Smooth muscle cell (in vitro differentiated cells): ENCODE data around the gene CCL2. TPM values are rescaled to one million over a fixed set of nuclear protein-coding genes. Genes with fewer than 3 reads are reported as not detected.
"Not testable (repeated sequence)": the region's sequence is repeated elsewhere in the genome, so short reads cannot be mapped to it uniquely, and the experiment has no call there.

Experiments used
- DNase-seq: peaks from one replicate; lab custom pipeline; 2025; ENCODE audit not compliant: unreplicated experiment; lab: John Stamatoyannopoulos, UW
- H2AFZ ChIP-seq: fragments of 200-600 bp; sonication (generic); 2 replicates; pipeline ENCODE4 v1.6.0; 2016; ENCODE audit warnings: antibody characterized with exemption, low read depth, mild to moderate bottlenecking
- H3F3A ChIP-seq: fragments of 200-600 bp; sonication (generic); 2 replicates; pipeline ENCODE4 v1.6.0; 2017; ENCODE audit warnings: antibody characterized with exemption, low read depth
- H3K27ac ChIP-seq: fragments of 200-600 bp; sonication (generic); 2 replicates; pipeline ENCODE4 v1.5.1; 2016; ENCODE audit warnings: low read depth, mild to moderate bottlenecking
- H3K27me3 ChIP-seq: fragments of 200-600 bp; sonication (generic); 2 replicates; pipeline ENCODE4 v1.6.1; 2016; ENCODE audit warnings: low read depth, mild to moderate bottlenecking
- H3K36me3 ChIP-seq: fragments of 200-600 bp; sonication (generic); 2 replicates; pipeline ENCODE4 v1.5.1; 2016; ENCODE audit warnings: low read depth
- H3K4me1 ChIP-seq: fragments of 200-600 bp; sonication (generic); 2 replicates; pipeline ENCODE4 v1.5.1; 2016; ENCODE audit warnings: low read depth
- H3K4me2 ChIP-seq: fragments of 200-600 bp; sonication (generic); 2 replicates; pipeline ENCODE4 v1.6.0; 2016; ENCODE audit warnings: mild to moderate bottlenecking
- H3K4me3 ChIP-seq: fragments of 200-600 bp; sonication (generic); 2 replicates; pipeline ENCODE4 v1.5.1; 2016; ENCODE audit warnings: mild to moderate bottlenecking
- H3K79me2 ChIP-seq: fragments of 200-600 bp; sonication (generic); 2 replicates; pipeline ENCODE4 v1.6.0; 2016; ENCODE audit warnings: low read depth, mild to moderate bottlenecking
- H3K9ac ChIP-seq: fragments of 200-600 bp; sonication (generic); 2 replicates; pipeline ENCODE4 v1.6.0; 2016; ENCODE audit warnings: low read depth
- H3K9me3 ChIP-seq: fragments of 200-600 bp; sonication (generic); replicated peaks from 2 replicates; pipeline ENCODE4 v1.5.1; 2016; ENCODE audit warnings: low read depth
- H4K20me1 ChIP-seq: fragments of 200-600 bp; sonication (generic); 2 replicates; pipeline ENCODE4 v1.6.0; 2016; ENCODE audit warnings: low read depth
- WGBS: methylation state at CpG from one replicate; pipeline ENCODE4 v1.1.7; 2016; ENCODE audit warnings: low lambda C conversion rate; 5-methylcytosine and 5-hydroxymethylcytosine counted together
- polyA plus RNA-seq: library from polyadenylated mRNA; unstranded; fragments of >200 nt; fragmentation: Nextera tagmentation; extraction: Ambion mirVana; gene quantifications from 2 replicates; pipeline ENCODE4 v1.2.1, GENCODE V29; 2016
- total RNA-seq: library from RNA; depleted of rRNA; stranded (reverse); fragments of >200 nt; gene quantifications from 2 replicates; pipeline ENCODE4 v1.2.3, GENCODE V29; 2014
- TF ChIP-seq, protein P1 (sequence below): fragments of 200-600 bp; sonication (generic); IDR thresholded peaks from 2 replicates; pipeline ENCODE4 v1.5.1; 2017; ENCODE audit warnings: borderline replicate concordance, mild to moderate bottlenecking, antibody characterized with exemption; ENCODE audit not compliant: insufficient read depth, poor library complexity, severe bottlenecking

CCL2 gene
- total and polyA plus RNA-seq, 2 experiments from 2014 or later, result 33.2 to 36.5 TPM

DNA sequence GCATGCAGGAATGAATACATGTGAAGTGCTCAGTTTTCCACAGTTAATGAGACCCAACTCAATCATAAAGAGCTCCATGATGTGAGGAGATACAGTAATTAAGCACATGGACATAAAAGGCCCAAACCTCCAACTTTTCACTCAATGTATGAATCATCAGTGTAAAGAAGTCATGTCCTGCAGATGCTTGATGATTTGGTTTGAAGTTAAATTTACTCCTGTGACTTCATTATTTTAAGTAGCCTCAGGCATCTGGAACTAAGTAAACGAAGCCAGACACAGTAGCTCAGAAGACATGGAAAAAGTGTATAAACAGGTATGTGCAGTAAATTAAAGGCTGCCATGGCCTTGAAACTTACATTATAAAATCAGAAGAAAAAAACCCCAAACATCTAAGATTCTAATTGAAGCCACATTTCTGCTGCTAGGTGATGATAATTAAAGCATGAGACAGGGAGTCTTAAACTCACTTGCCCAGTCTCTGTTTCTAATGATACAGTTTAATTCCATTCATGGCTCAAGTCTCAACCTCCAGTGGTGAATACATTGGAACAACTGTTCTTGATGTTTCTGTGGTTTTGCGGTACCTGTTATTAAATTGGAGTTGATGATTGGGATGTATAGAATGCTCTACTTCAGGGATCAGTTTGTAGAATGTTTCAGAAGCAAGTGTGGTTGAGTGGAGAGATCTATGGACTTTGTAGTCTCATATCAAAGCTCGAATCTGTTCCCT lies 28.9 kb upstream of the CCL2 start:
- no peaks in the 10 kb centered on the region for H3K27me3 ChIP-seq
- H4K20me1 ChIP-seq, result no peaks in the 10 kb centered on the region
- H3K9ac ChIP-seq, result no peak overlapping the region
- H3K9me3 ChIP-seq, result no peaks in the 10 kb centered on the region
- no peaks in the 10 kb centered on the region for H3K79me2 ChIP-seq
- H3F3A ChIP-seq, result no peaks in the 10 kb centered on the region
- H3K36me3 ChIP-seq, result no peaks in the 10 kb centered on the region
- TF ChIP-seq, protein P1, sequence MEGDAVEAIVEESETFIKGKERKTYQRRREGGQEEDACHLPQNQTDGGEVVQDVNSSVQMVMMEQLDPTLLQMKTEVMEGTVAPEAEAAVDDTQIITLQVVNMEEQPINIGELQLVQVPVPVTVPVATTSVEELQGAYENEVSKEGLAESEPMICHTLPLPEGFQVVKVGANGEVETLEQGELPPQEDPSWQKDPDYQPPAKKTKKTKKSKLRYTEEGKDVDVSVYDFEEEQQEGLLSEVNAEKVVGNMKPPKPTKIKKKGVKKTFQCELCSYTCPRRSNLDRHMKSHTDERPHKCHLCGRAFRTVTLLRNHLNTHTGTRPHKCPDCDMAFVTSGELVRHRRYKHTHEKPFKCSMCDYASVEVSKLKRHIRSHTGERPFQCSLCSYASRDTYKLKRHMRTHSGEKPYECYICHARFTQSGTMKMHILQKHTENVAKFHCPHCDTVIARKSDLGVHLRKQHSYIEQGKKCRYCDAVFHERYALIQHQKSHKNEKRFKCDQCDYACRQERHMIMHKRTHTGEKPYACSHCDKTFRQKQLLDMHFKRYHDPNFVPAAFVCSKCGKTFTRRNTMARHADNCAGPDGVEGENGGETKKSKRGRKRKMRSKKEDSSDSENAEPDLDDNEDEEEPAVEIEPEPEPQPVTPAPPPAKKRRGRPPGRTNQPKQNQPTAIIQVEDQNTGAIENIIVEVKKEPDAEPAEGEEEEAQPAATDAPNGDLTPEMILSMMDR, result no peak
- no peaks in the 10 kb centered on the region for H3K4me1 ChIP-seq
- no peak for DNase-seq
- WGBS, result 69% methylated on average over 3 of the region's 3 CpGs
- H3K4me2 ChIP-seq, result no peak overlapping the region
- no peak overlapping the region for H2AFZ ChIP-seq
- H3K4me3 ChIP-seq, result no peak overlapping the region
- H3K27ac ChIP-seq, result peak overlapping the region; percentile 44

DNA sequence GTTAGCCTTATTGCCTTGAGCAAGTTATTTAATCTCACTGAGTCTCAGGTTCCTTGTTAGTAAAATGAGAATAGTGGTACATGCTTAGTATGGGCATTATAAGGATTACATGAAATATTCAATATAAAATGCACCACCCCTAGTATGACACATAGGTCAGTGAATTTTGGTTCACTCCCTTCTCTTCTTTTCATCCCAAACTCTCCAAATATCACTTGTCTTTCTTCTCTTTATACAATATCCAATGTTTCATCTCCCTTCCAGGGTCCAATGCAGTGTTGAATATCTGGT lies 28.4 kb upstream of the CCL2 start:
- Histone ChIP-seq H3K27me3 (no peaks in the 10 kb centered on the region), H3K4me2 (no peak overlapping the region), H3K27ac (peak overlapping the region; percentile 44), H3K79me2 (no peaks in the 10 kb centered on the region), H4K20me1 (no peaks in the 10 kb centered on the region), H3K9me3 (no peaks in the 10 kb centered on the region), H3F3A (no peaks in the 10 kb centered on the region), H3K4me1 (no peaks in the 10 kb centered on the region), H2AFZ (no peak overlapping the region), H3K36me3 (no peaks in the 10 kb centered on the region), H3K9ac (no peak overlapping the region), H3K4me3 (no peak overlapping the region)
- DNase-seq, result no peak
- TF ChIP-seq, protein P1, result no peak

DNA sequence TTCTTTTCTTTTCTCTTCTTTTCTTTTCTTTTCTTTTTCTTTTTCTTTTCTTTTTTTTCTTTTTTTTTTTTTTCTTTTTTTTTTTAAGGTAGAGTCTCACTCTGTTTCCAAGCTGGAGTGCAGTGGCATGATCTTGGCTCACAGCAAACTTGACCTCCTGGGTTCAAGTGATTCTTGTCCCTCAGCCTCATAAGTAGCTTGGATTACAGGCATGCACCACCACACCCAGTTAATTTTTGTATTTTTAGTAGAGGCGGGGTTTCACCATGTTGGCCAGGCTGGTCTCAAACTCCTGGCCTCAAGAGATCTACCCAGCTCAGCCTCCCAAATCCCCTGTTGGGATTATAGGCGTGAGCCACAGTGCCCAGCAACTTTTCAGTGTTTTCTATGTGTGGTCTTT lies 27.8 kb upstream of the CCL2 start:
- H4K20me1 ChIP-seq, H3F3A ChIP-seq, H3K9ac ChIP-seq, H3K27ac ChIP-seq, H2AFZ ChIP-seq, H3K4me3 ChIP-seq, H3K4me1 ChIP-seq, H3K36me3 ChIP-seq, H3K9me3 ChIP-seq, H3K27me3 ChIP-seq, H3K79me2 ChIP-seq, H3K4me2 ChIP-seq, DNase-seq: not testable (repeated sequence)
- 86% methylated on average over 2 of the region's 2 CpGs for WGBS

DNA sequence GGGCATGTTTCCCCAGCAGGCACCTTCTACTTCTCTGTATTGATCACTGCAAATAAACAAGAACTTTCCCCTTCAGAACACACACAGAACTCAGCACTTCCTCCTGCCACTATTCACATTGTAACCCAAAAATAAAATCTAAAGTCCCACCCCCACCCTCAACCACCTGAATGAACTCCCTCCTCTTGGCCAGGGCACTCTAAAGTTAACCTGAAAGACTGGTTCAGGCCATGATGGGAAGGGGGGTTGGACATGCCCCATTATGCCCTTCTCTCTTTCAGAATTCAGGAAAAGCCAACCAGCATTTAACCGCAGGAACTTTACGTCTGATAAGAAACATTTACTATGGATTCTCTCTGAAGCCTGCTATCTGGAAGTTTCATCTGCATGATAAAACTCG lies 27.4 kb upstream of the CCL2 start:
- no peak for DNase-seq
- Histone ChIP-seq H3K4me1 (no peaks in the 10 kb centered on the region), H3K4me3 (no peak overlapping the region)

More for the DNA sequence above, 27.4 kb upstream of the CCL2 start:
- Histone ChIP-seq H3K9me3 (no peaks in the 10 kb centered on the region), H3K36me3 (no peaks in the 10 kb centered on the region), H3K27me3 (no peaks in the 10 kb centered on the region), H3K79me2 (no peaks in the 10 kb centered on the region), H4K20me1 (no peaks in the 10 kb centered on the region), H3F3A (no peaks in the 10 kb centered on the region), H3K9ac (no peak overlapping the region), H3K4me2 (no peak overlapping the region), H2AFZ (no peak overlapping the region), H3K27ac (no peak overlapping the region)
- TF ChIP-seq, protein P1, result no peak
- whole genome bisulfite sequencing, result 70% methylated on average over 3 of the region's 3 CpGs
